ENCODE data around the gene MEF2C. TPM values are rescaled to one million over a fixed set of nuclear protein-coding genes. Genes with fewer than 3 reads are reported as not detected.
A peak's percentile ranks its signal among the peaks of the same experiment; 100 is the strongest.

Gene MEF2C
- total RNA-seq, 1 donor from 2014 or later, result 132 TPM

GRCh38 chr5:88708682-88709398 is 174.1 kb downstream of the MEF2C start:
- DNase-seq, result no peak

- no peak for DNase-seq
Measured at GRCh38 chr5:88708021-88708420, 175.0 kb downstream of the MEF2C start.

GRCh38 chr5:88707216-88707965 is 175.6 kb downstream of the MEF2C start:
- no peak for DNase-seq

- no peak for DNase-seq
Measured at GRCh38 chr5:88702332-88702731, 180.7 kb downstream of the MEF2C start.

- DNase-seq, result no peak
Measured at GRCh38 chr5:88700121-88700520, 182.9 kb downstream of the MEF2C start.

- DNase-seq, result no peak
Measured at GRCh38 chr5:88698290-88698689, 184.7 kb downstream of the MEF2C start.

- DNase-seq, result no peak
Measured at GRCh38 chr5:88696466-88696865, 186.5 kb downstream of the MEF2C start.

GRCh38 chr5:88695931-88696330 is 187.1 kb downstream of the MEF2C start:
- DNase-seq, result no peak

GRCh38 chr5:88695232-88695631 is 187.8 kb downstream of the MEF2C start:
- DNase-seq, result no peak

- DNase-seq, result no peak
Measured at GRCh38 chr5:88694023-88694679, 188.8 kb downstream of the MEF2C start.

GRCh38 chr5:88693071-88693932 is 189.7 kb downstream of the MEF2C start:
- DNase-seq, result no peak

- no peak for DNase-seq
Measured at GRCh38 chr5:88691945-88692868, 190.8 kb downstream of the MEF2C start.

GRCh38 chr5:88691230-88691582 is 191.8 kb downstream of the MEF2C start:
- DNase-seq, result no peak

- DNase-seq, result peak; percentile 80
Measured at GRCh38 chr5:88690409-88691229, 192.4 kb downstream of the MEF2C start.

GRCh38 chr5:88689668-88690408 is 193.1 kb downstream of the MEF2C start:
- no peak for DNase-seq

GRCh38 chr5:88688984-88689667 is 193.9 kb downstream of the MEF2C start:
- DNase-seq, result no peak

GRCh38 chr5:88688156-88688983 is 194.6 kb downstream of the MEF2C start:
- no peak for DNase-seq

GRCh38 chr5:88687373-88687911 is 195.5 kb downstream of the MEF2C start:
- no peak for DNase-seq

Measured in dermis blood vessel endothelial cell (primary cell).